Uterus (tissue), 2 donors: ENCODE results near the gene WDR76.

Experiments used
- CTCF ChIP-seq, 4 experiments: fragments of 200-600 bp in 2 of 4; fragments of 450-650 bp in 2 of 4; sonication (generic) in 2 of 4; IDR thresholded peaks; one replicate each; pipeline ENCODE4 v1.5.1; 2016 to 2019; ENCODE audit warnings: antibody characterized with exemption in 4 of 4, mild to moderate bottlenecking in 2 of 4, moderate library complexity in 1 of 4
- POLR2A ChIP-seq, 2 donors: fragments of 450-650 bp; IDR thresholded peaks; one replicate each; pipeline ENCODE4 v1.6.1; 2016; ENCODE audit warnings: antibody characterized with exemption in 2 of 2, mild to moderate bottlenecking in 1 of 2, moderate library complexity in 1 of 2

- no peak for TF ChIP-seq CTCF (IDR thresholded peaks at IDR 0.05)
- no peak for TF ChIP-seq POLR2A (IDR thresholded peaks at IDR 0.05)
Observed at GRCh38 chr15:43881944-43882343, 55.1 kb downstream of the WDR76 start.
